ENCODE measurements around the gene SMYD2.

DNA sequence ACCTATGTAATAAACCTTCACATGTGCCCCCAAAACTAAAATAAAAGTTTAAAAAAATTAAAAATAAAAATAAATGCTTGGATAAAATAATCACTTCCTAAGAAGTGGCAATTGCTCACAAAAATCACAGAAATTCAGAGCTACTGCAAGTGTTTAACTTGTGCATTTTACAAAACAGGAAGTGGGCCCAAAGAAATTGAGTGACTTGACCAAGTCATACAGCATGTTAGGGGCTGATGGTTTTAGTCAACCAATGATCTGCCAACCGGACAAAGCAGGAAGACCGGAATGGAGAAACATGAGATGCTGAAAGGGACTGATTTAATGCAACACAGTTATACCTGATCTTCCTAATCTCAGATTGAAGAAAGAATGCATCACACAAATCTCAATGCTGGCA is 96.5 kb downstream of the SMYD2 start:
- TF ChIP-seq POLR2A (IDR thresholded peaks at IDR 0.05): no peak
- TF ChIP-seq, protein P1, sequence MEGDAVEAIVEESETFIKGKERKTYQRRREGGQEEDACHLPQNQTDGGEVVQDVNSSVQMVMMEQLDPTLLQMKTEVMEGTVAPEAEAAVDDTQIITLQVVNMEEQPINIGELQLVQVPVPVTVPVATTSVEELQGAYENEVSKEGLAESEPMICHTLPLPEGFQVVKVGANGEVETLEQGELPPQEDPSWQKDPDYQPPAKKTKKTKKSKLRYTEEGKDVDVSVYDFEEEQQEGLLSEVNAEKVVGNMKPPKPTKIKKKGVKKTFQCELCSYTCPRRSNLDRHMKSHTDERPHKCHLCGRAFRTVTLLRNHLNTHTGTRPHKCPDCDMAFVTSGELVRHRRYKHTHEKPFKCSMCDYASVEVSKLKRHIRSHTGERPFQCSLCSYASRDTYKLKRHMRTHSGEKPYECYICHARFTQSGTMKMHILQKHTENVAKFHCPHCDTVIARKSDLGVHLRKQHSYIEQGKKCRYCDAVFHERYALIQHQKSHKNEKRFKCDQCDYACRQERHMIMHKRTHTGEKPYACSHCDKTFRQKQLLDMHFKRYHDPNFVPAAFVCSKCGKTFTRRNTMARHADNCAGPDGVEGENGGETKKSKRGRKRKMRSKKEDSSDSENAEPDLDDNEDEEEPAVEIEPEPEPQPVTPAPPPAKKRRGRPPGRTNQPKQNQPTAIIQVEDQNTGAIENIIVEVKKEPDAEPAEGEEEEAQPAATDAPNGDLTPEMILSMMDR (IDR thresholded peaks at IDR 0.05): no peak

All from body of pancreas (tissue), 4 donors.